GM06990 (cell line): ENCODE measurements around the gene UNC13B.

Experiments used
- DNase-seq: peaks from one replicate; pipeline ENCODE4 v3.0.0-alpha.2; 2011; ENCODE audit not compliant: insufficient read length; ENCODE audit errors: extremely low read depth
- H3K27me3 ChIP-seq: replicated peaks from 2 replicates; pipeline ENCODE4 v1.6.0; 2011; ENCODE audit warnings: low read length; ENCODE audit not compliant: control insufficient read depth, insufficient read depth
- H3K36me3 ChIP-seq: 2 replicates; pipeline ENCODE4 v1.5.1; 2011; ENCODE audit warnings: low read length; ENCODE audit not compliant: control insufficient read depth, insufficient read depth
- H3K4me3 ChIP-seq: replicated peaks from 2 replicates; pipeline ENCODE4 v1.5.1; 2011; ENCODE audit warnings: low read depth, mild to moderate bottlenecking, control low read depth, low read length
- TF ChIP-seq, protein P1 (sequence below): IDR thresholded peaks from 2 replicates; pipeline ENCODE4 v1.5.1; 2011; ENCODE audit warnings: low read length, control low read depth, mild to moderate bottlenecking, inconsistent platforms; ENCODE audit not compliant: insufficient read depth, poor library complexity, severe bottlenecking

Gene UNC13B

DNA sequence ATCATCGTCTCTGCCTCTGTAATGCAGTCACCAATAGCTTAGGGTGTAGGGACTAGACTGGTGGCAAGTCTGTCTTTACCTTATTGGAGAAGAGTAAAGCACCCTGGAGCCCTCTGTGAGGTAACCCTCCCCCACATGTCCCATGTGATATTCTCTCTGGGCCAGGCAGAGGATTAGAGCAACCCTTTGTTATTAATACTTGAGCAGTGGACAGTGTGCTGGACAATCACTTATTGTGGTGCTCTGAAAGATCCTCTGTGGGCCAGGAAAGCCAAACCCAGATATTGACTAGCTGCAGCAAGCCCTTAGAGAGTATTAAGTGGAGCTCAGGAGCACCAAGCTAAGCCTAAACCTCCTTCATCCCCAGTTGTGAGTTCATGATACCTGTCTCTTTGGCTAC is 188.4 kb downstream of the UNC13B start:
- Histone ChIP-seq H3K27me3 (no peaks in the 10 kb centered on the region), H3K36me3 (no peaks in the 10 kb centered on the region), H3K4me3 (no peak overlapping the region)
- TF ChIP-seq, protein P1, sequence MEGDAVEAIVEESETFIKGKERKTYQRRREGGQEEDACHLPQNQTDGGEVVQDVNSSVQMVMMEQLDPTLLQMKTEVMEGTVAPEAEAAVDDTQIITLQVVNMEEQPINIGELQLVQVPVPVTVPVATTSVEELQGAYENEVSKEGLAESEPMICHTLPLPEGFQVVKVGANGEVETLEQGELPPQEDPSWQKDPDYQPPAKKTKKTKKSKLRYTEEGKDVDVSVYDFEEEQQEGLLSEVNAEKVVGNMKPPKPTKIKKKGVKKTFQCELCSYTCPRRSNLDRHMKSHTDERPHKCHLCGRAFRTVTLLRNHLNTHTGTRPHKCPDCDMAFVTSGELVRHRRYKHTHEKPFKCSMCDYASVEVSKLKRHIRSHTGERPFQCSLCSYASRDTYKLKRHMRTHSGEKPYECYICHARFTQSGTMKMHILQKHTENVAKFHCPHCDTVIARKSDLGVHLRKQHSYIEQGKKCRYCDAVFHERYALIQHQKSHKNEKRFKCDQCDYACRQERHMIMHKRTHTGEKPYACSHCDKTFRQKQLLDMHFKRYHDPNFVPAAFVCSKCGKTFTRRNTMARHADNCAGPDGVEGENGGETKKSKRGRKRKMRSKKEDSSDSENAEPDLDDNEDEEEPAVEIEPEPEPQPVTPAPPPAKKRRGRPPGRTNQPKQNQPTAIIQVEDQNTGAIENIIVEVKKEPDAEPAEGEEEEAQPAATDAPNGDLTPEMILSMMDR = no peak
- no peak for DNase-seq

DNA sequence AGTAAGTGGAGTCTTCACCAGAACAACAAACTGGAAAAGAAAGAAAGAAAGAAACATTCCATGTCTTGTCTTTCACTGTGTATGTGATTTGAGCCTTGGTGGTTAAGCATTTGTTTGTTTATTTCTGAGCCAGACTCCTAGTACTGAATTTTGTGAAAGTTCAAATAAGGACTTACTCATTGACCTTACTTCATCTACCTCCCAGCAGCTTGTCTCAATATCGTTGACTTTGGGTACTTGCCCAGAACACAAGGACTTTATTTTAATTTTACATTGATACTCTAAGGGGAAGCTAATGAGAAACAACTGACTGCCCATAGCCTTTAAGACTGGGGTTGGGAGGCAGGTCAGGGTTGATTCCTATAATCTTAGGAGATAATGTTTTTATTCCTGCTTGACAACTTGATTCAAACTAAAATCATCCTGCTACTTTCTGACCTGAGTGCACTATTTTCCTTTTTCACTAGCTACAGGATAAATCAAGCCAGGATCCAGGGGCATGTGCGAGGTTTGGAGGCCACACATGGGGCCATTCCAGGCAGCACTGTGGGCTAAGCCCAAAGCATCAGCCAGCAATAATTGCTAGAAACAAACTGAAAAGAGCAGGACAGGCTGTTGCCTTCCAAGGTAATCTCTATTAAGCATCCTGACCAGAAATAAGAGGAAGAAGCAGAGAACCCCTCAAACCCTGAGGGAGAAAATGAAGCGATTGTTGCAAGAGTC is 189.2 kb downstream of the UNC13B start:
- no peaks in the 10 kb centered on the region; the same call in 1 of the 2 replicates for H3K27me3 ChIP-seq
- no peak overlapping the region for H3K4me3 ChIP-seq
- TF ChIP-seq, protein P1 = no peak
- H3K36me3 ChIP-seq = no peaks in the 10 kb centered on the region
- DNase-seq = no peak

DNA sequence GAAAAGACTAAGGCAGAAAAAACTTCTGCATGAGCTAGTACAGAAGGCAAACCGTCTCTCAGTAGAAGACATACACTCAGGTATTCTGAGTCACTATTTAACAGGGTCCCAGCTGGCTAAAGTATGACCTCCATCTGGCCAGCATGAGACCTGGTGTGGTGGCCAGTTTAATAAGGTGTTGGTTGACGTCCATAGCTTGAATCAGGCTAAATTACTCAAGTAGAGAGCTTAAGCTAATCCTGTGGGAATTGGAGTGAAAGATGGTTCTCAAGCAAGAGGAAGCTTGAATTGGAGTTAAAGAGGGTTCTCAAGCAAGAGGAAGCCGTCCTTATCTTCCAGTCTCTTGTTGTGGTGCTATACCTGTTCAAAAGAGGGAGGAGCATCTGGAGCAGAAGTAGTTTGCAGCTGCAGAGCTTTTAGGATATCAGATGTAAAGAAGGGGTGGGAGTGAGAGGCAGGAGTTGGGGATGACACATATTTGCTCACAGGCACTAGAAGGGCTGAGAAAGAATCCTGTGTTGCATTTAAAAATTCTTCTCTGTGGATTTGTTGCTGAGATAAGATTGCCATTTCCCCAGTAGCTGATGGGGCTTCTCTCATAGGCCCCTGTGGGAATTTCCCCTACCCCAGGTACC is 192.0 kb downstream of the UNC13B start:
- Histone ChIP-seq H3K27me3 (no peaks in the 10 kb centered on the region; the same call in 1 of the 2 replicates), H3K36me3 (no peaks in the 10 kb centered on the region), H3K4me3 (no peak overlapping the region)
- DNase-seq = no peak
- TF ChIP-seq, protein P1 = no peak

DNA sequence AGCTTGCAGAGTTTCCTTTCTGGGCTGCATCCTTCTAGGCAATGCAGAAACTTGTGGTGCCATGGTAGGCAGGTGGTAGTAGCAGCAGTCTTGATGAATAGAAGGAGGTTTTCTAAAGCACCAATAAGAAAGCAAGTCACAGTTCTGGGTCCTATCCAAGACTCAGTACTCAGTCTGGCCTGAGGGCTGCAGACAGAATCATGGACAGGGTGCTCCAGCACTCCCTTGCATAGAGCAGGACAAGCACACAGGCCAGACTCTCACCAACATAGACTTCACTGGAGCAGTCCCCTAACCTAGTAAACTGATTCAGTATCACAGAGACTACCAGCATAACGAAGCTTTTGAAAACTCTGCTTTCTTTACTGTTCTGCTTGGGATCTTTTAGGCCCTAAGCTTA is 194.1 kb downstream of the UNC13B start:
- H3K27me3 ChIP-seq = no peaks in the 10 kb centered on the region; the same call in 1 of the 2 replicates
- no peak for DNase-seq
- no peaks in the 10 kb centered on the region for H3K36me3 ChIP-seq
- TF ChIP-seq, protein P1 = no peak
- no peak overlapping the region for H3K4me3 ChIP-seq

DNA sequence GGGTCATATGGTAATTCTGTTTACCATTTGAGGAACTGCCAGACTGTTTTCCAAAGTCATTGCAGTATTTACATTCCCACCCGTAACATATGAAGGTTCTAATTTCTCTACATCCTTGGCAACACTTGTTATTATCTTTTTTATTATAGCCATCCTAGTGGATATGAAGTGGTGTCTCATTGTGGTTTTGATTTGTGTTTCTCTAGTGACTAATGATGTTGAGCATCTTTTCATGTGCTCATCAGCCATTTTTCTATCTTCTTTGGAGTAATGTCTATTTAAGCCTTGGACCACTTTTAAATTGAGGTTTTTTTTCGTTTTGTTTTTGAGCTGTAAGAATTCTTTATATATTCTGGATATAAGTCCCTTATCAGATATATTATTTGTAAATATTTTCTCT is 195.3 kb downstream of the UNC13B start:
- no peak for DNase-seq
- Histone ChIP-seq H3K4me3 (no peak overlapping the region), H3K36me3 (no peaks in the 10 kb centered on the region), H3K27me3 (no peaks in the 10 kb centered on the region; the same call in 1 of the 2 replicates)
- TF ChIP-seq, protein P1 = no peak
